ENCODE data around the gene KLHL36. TPM values are rescaled to one million over a fixed set of nuclear protein-coding genes. Genes with fewer than 3 reads are reported as not detected.

Gene KLHL36
- total RNA-seq, 4 donors from 2014 or later, result 49.0 to 73.0 (median 65.8) TPM

- WGBS, 2 donors, result 84 to 89% methylated on average over 6 of the region's 6 CpGs
- no peak for DNase-seq (ENCODE audit: low spot score in 2 of 2)
- no peak for TF ChIP-seq CTCF (IDR thresholded peaks at IDR 0.05)
- TF ChIP-seq POLR2A (IDR thresholded peaks at IDR 0.05), result no peak
- intact Hi-C loops (cut with DNase I; ENCODE audit: low total_unique reads), result no loop called here
- H3K4me3 ChIP-seq (ENCODE audit: low read depth, poor library complexity, severe bottlenecking), result no peak overlapping the region
Observed at GRCh38 chr16:84608282-84608681, 40.0 kb upstream of the KLHL36 start.

- TF ChIP-seq POLR2A (IDR thresholded peaks at IDR 0.05) (no peak), CTCF (IDR thresholded peaks at IDR 0.05) (no peak)
- DNase-seq (ENCODE audit: low spot score in 2 of 2), result no peak
- no peak overlapping the region for H3K4me3 ChIP-seq (ENCODE audit: low read depth, poor library complexity, severe bottlenecking)
- 74 to 86% methylated on average over 6 of the region's 6 CpGs for WGBS, 2 donors
- intact Hi-C loops (cut with DNase I; ENCODE audit: low total_unique reads), result no loop called here
Observed at GRCh38 chr16:84609563-84610177, 38.6 kb upstream of the KLHL36 start.

- intact Hi-C loops (cut with DNase I; ENCODE audit: low total_unique reads), result no loop called here
- 82 to 90% methylated on average over 1 of the region's 1 CpG for WGBS, 2 donors
- no peak for DNase-seq (ENCODE audit: low spot score in 2 of 2)
- no peak overlapping the region for H3K4me3 ChIP-seq (ENCODE audit: low read depth, poor library complexity, severe bottlenecking)
- TF ChIP-seq POLR2A (IDR thresholded peaks at IDR 0.05), result no peak
- TF ChIP-seq CTCF (IDR thresholded peaks at IDR 0.05), result no peak
Observed at GRCh38 chr16:84610376-84610775, 37.9 kb upstream of the KLHL36 start.

- H3K4me3 ChIP-seq (ENCODE audit: low read depth, poor library complexity, severe bottlenecking), result no peak overlapping the region
Observed at GRCh38 chr16:84611041-84611440, 37.3 kb upstream of the KLHL36 start.

GRCh38 chr16:84612686-84613085 is 35.6 kb upstream of the KLHL36 start:
- intact Hi-C loops (cut with DNase I; ENCODE audit: low total_unique reads), result no loop called here
- no peak overlapping the region for H3K4me3 ChIP-seq (ENCODE audit: low read depth, poor library complexity, severe bottlenecking)
- DNase-seq (ENCODE audit: low spot score in 2 of 2), result no peak
- TF ChIP-seq POLR2A (IDR thresholded peaks at IDR 0.05) (no peak), CTCF (IDR thresholded peaks at IDR 0.05) (no peak)
- WGBS, 2 donors, result 96 to 98% methylated on average over 7 of the region's 7 CpGs

More at GRCh38 chr16:84611041-84611440, 37.3 kb upstream of the KLHL36 start:
- TF ChIP-seq CTCF (IDR thresholded peaks at IDR 0.05), result no peak
- no peak for TF ChIP-seq POLR2A (IDR thresholded peaks at IDR 0.05)
- WGBS, 2 donors, result 65 to 67% methylated on average over 4 of the region's 4 CpGs
- no peak for DNase-seq (ENCODE audit: low spot score in 2 of 2)
- intact Hi-C loops (cut with DNase I; ENCODE audit: low total_unique reads), result no loop called here

Measured in lower leg skin (tissue), 4 donors.